Bronchial epithelial cell (primary cell): ENCODE measurements around the gene CCDC85A. TPM values are rescaled to one million over a fixed set of nuclear protein-coding genes. Genes with fewer than 3 reads are reported as not detected.

Experiments used
- DNase-seq: peaks from one replicate; pipeline ENCODE4 v3.0.0-alpha.2; 2010; ENCODE audit warnings: low read depth
- FAIRE-seq: peaks from 2 replicates; lab custom pipeline; 2011; peaks lifted over from hg19 to GRCh38; lab: Jason Lieb, UNC
- H3K27me3 ChIP-seq: 2 replicates; pipeline ENCODE4 v1.5.1; 2011; ENCODE audit warnings: low read length; ENCODE audit not compliant: control insufficient read depth, insufficient read depth
- H3K36me3 ChIP-seq: 2 replicates; pipeline ENCODE4 v1.5.1; 2011; ENCODE audit warnings: low read length; ENCODE audit not compliant: control insufficient read depth, insufficient read depth
- H3K4me3 ChIP-seq: 2 replicates; pipeline ENCODE4 v1.5.1; 2011; ENCODE audit warnings: mild to moderate bottlenecking, low read depth, low read length, control low read depth
- total RNA-seq: library from RNA; depleted of rRNA; stranded (reverse); fragments of >200 nt; gene quantifications from 2 replicates; pipeline ENCODE4 v1.2.1, GENCODE V29; 2014
- TF ChIP-seq, protein P1 (sequence below): IDR thresholded peaks from 2 replicates; pipeline ENCODE4 v1.5.1; 2011; ENCODE audit warnings: mild to moderate bottlenecking, moderate library complexity, low read length, control low read depth, inconsistent platforms; ENCODE audit not compliant: insufficient read depth, severe bottlenecking

Gene CCDC85A
- total RNA-seq, 1 donor from 2014 or later, result not detected

DNA sequence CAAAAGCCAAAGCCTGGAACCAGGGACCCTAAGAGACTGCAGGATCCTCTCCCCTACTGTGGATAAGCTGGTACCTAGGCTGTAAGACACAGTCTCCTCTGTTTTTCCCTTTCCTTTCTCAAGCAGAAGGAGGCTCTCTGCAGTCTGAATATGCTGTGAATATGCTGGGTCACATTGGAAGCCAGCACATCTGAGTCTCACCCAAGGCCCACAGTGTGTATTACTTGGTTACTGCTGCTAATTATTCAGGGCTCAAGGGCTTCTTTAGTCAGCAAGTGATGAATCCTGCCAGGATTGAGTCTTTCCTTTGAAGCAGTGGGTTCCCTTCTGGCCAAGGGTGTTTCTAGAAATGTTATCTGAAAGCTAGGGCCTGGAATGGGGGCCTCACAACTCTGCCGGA is 60.7 kb downstream of the CCDC85A start:
- Histone ChIP-seq H3K27me3 (no peaks in the 10 kb centered on the region), H3K36me3 (no peaks in the 10 kb centered on the region), H3K4me3 (no peak overlapping the region)
- DNase-seq (no peak), FAIRE-seq (no peak)
- TF ChIP-seq, protein P1, sequence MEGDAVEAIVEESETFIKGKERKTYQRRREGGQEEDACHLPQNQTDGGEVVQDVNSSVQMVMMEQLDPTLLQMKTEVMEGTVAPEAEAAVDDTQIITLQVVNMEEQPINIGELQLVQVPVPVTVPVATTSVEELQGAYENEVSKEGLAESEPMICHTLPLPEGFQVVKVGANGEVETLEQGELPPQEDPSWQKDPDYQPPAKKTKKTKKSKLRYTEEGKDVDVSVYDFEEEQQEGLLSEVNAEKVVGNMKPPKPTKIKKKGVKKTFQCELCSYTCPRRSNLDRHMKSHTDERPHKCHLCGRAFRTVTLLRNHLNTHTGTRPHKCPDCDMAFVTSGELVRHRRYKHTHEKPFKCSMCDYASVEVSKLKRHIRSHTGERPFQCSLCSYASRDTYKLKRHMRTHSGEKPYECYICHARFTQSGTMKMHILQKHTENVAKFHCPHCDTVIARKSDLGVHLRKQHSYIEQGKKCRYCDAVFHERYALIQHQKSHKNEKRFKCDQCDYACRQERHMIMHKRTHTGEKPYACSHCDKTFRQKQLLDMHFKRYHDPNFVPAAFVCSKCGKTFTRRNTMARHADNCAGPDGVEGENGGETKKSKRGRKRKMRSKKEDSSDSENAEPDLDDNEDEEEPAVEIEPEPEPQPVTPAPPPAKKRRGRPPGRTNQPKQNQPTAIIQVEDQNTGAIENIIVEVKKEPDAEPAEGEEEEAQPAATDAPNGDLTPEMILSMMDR, result no peak

DNA sequence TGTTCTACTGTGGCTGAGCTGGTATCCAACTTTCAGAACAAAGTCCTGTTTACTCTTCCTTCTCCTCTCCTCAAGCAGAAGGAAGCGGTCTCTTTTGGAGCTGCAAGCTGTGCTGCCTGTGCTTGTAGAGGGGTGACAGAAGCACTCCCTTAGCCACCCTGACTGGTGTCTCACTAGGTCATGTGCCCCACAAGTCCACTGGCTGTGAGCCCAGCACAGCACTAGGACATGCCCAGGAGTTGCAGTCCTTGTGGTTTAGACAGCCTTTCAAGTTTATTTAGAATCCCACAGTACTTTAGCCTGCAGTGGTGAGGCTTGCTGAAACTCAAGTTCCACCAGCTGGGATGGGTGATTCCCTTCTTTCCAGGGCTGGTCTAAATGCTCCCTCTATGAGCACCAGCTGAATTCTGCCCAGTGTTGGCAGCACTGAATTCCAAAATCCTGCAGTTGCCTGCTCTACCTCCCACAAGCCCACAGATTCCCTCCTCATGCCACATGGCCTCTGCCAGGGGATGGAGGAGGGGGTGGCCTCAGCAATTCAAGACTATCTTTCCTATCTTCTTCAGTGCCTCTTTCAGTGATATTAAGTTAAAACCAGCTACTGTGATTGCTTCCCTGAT is 61.2 kb downstream of the CCDC85A start:
- no peaks in the 10 kb centered on the region for H3K27me3 ChIP-seq
- H3K36me3 ChIP-seq, result no peaks in the 10 kb centered on the region
- DNase-seq (peak; percentile 6), FAIRE-seq (peak; percentile 28)
- TF ChIP-seq, protein P1, result no peak
- no peak overlapping the region for H3K4me3 ChIP-seq

DNA sequence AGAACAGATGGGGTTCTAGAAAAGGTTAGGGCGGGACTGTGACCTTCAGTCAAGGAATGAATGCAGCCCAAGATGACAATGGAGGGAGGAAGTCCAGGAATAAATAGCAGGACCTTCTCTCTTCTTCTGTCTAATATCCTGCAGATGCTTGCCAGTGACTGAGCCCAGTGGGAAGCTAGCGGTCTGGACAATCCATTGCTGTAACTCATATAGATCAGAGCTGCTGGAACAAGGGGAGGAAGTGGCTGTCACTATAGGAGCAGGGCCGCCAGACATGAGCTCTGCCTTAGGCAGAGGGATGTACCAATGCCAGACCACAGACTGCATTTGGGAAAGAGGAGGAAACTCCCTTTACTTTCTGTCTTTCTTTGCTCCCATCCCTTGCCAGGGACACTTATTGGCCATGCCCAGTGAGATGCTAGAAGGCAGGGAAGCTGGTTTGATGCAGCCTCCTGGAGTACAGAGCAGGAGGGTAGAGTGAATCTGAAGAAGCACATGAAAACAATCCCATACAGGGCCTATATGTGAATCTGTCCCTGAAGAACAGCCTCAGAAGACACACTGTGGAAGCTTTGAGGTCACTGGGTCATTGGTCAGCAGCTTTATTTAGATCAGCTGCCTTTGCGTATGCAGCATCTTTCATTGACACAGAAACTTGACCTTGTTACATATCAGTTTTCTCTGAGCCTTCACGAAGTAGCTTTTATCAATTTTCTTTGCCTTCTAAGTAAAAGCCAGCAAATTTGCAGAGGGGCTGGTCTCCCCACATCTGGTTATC is 65.4 kb downstream of the CCDC85A start:
- no peak overlapping the region for H3K4me3 ChIP-seq
- TF ChIP-seq, protein P1, result no peak
- FAIRE-seq (no peak), DNase-seq (no peak)
- H3K36me3 ChIP-seq, result no peaks in the 10 kb centered on the region
- no peaks in the 10 kb centered on the region for H3K27me3 ChIP-seq

DNA sequence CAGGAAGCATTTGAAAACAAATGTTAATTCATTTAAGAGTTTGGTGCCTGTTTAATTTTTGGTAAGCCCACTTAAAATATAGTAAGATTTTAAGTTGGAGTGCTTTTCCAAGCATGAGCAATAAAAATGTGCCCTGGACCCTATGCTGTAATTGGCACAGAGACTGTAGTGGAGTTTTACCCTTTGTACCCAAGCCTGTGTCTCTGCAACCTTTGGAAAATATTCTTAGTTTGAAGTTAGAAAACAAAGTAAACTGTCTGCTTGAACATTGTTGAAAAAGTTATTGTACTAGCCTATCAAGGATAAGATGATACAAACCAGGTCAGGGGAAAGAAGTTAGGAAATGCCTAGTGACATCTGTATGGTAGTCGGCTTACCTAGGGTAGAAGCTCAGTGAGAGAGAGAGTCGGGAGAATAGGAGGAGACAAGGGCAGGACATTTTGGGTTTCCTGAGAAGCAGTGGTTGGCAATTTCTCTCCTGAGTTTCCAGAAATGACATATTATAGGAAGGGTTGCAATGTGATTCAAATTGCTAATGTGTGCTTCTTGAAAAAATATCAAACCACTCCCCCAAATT is 66.5 kb downstream of the CCDC85A start:
- DNase-seq (no peak), FAIRE-seq (no peak)
- TF ChIP-seq, protein P1, result no peak
- H3K36me3 ChIP-seq, result no peaks in the 10 kb centered on the region
- no peaks in the 10 kb centered on the region for H3K27me3 ChIP-seq
- H3K4me3 ChIP-seq, result no peak overlapping the region

DNA sequence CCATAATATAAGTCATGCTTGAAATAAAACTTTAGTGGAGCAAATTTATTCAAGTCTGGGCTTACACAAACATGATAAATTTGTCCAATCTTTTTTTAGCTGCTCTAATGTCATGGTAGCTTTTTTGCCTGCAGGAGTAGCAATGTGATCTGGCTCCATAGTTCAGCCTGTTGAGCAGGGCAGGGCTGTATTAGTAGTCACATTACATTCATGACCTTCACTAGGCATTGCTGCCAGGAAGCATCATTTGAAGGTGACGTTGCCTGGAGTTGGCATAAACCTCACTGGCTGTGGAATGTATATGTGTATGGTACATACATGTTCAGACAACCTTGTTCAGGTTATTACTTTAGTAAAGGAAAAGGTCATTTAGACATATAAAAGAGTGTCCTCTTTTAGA is 76.6 kb downstream of the CCDC85A start:
- TF ChIP-seq, protein P1, result no peak
- Histone ChIP-seq H3K4me3 (no peak overlapping the region), H3K36me3 (no peaks in the 10 kb centered on the region), H3K27me3 (no peaks in the 10 kb centered on the region)
- peak; percentile 5 for DNase-seq
- FAIRE-seq, result peak; percentile 70
